Endodermal cell (in vitro differentiated cells): ENCODE results near the gene CLCN7. TPM values are rescaled to one million over a fixed set of nuclear protein-coding genes. Genes with fewer than 3 reads are reported as not detected.
A peak's percentile ranks its signal among the peaks of the same experiment; 100 is the strongest.

ENCODE experiments used
- DNase-seq: peaks from one replicate; pipeline ENCODE4 v3.0.0-alpha.2; 2017
- H3K27ac ChIP-seq: 2 replicates; pipeline ENCODE4 v1.5.1; 2013; ENCODE audit warnings: mild to moderate bottlenecking, low read depth, low read length, moderate library complexity
- H3K27me3 ChIP-seq: 2 replicates; pipeline ENCODE4 v1.6.1; 2013; ENCODE audit warnings: mild to moderate bottlenecking, low read length, moderate library complexity; ENCODE audit not compliant: insufficient read depth, control insufficient read depth, poor library complexity, severe bottlenecking
- H3K36me3 ChIP-seq: 2 replicates; pipeline ENCODE4 v1.7.0; 2013; ENCODE audit warnings: mild to moderate bottlenecking, low read length, moderate library complexity; ENCODE audit not compliant: control insufficient read depth, insufficient read depth
- H3K4me1 ChIP-seq: one replicate; pipeline ENCODE4 v1.7.0; 2013; ENCODE audit warnings: low read length; ENCODE audit not compliant: control insufficient read depth, insufficient read depth
- H3K4me3 ChIP-seq: 2 replicates; pipeline ENCODE4 v1.5.1; 2013; ENCODE audit warnings: mild to moderate bottlenecking, low read length, moderate library complexity
- H3K9ac ChIP-seq: 2 replicates; pipeline ENCODE4 v1.6.1; 2013; ENCODE audit warnings: mild to moderate bottlenecking, low read length, moderate library complexity; ENCODE audit not compliant: poor library complexity, severe bottlenecking; ENCODE audit errors: extremely low read depth
- H3K9me3 ChIP-seq: 2 replicates; pipeline ENCODE4 v1.6.1; 2013; ENCODE audit warnings: mild to moderate bottlenecking, low read length, moderate library complexity; ENCODE audit not compliant: control insufficient read depth
- H3K27ac Mint-ChIP-seq: 2 replicates; pipeline ENCODE4 v1.8.0; 2020; ENCODE audit warnings: mixed read lengths
- H3K27me3 Mint-ChIP-seq: 2 replicates; pipeline ENCODE4 v1.8.0; 2021; ENCODE audit warnings: mild to moderate bottlenecking, mixed read lengths; ENCODE audit not compliant: insufficient read depth
- H3K36me3 Mint-ChIP-seq: 2 replicates; pipeline ENCODE4 v1.8.0; 2020; ENCODE audit warnings: low read depth, mixed read lengths
- H3K4me1 Mint-ChIP-seq: 2 replicates; pipeline ENCODE4 v1.8.0; 2020; ENCODE audit warnings: mixed read lengths
- H3K4me3 Mint-ChIP-seq: 2 replicates; pipeline ENCODE4 v1.8.0; 2020; ENCODE audit warnings: mild to moderate bottlenecking, moderate library complexity, mixed read lengths
- H3K9me3 Mint-ChIP-seq: 2 replicates; pipeline ENCODE4 v1.8.0; 2020; ENCODE audit warnings: mild to moderate bottlenecking, mixed read lengths
- WGBS, 2 experiments: methylation state at CpG; one replicate each; pipeline versions ENCODE4 v1.1.5 to v1.1.7; 2013; ENCODE audit warnings: missing lambda C conversion rate in 2 of 2, mixed read lengths in 1 of 2; ENCODE audit not compliant: insufficient coverage in 1 of 2, insufficient read length in 1 of 2; 5-methylcytosine and 5-hydroxymethylcytosine counted together
- total RNA-seq, 2 donors: library from RNA; stranded (reverse); fragmentation: NEBNext Ultra II Directional in 1 of 2; extraction: Animal tissue kit (Norgen Biotek cat#: 25700) in 1 of 2; gene quantifications; 2 replicates in 1 of 2; 3 replicates in 1 of 2; pipeline ENCODE4 v1.2.1, GENCODE V29; 2021
- TF ChIP-seq, protein P1 (sequence below): fragments of 200-600 bp; sonication (generic); conservative IDR thresholded peaks from 2 replicates; pipeline ENCODE4 v1.5.0; 2021; ENCODE audit warnings: antibody characterized with exemption, mild to moderate bottlenecking

Gene CLCN7
- total RNA-seq, 2 donors from 2014 or later: 94.4 to 96.7 TPM

DNA sequence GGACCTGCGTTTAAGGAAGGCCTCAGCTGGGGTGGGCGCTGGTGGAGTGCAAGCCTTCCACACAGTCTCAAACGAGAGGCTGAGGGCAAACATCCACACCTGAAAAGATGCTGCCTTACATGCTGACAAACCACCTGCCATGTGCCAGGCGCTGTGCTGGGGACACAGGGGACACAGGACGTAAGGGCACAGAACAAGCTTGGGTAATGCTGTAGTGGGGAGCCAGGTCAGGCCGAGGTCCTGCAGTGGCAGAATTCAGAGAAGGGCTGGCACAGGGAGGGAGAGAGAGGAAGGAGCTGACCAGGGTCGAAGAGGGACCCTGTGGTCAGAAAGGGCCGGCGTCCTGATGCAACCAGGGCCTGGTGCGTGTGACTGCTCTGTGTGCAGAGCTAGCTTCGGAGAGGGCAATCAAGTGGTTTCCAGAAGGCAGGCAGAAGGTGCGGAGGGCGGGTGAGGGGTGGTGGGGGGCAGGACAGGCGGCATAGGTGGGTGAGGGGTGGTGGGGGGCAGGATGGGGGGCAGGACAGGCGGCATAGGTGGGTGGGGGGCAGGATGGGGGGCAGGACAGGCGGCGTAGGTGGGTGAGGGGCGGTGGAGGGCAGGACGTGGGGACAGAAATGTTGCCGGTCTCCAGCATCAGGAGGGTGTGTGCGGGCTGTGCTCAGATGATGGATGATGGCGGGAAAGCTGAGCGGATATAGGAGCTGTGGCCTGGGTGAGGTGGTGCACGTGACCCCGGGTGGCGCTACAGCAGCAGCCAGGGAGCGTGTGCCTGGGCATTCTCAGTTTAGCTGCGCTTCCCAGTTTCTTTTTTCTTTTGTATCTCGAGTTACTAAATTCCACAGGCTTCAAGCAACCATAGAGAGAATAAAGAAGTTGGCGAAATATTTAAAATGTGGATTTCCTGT lies 37.1 kb upstream of the CLCN7 start:
- peaks cover 8% of the 10 kb centered on the region for H3K9me3 Mint-ChIP-seq
- H3K36me3 ChIP-seq: no peaks in the 10 kb centered on the region
- no peaks in the 10 kb centered on the region for H3K4me1 ChIP-seq
- DNase-seq: no peak
- peak overlapping the region; percentile 61 for H3K27ac Mint-ChIP-seq
- H3K36me3 Mint-ChIP-seq: peaks cover 44% of the 10 kb centered on the region
- H3K27me3 Mint-ChIP-seq: no peaks in the 10 kb centered on the region
- no peak overlapping the region for H3K9ac ChIP-seq
- H3K27me3 ChIP-seq: no peaks in the 10 kb centered on the region
- H3K4me3 ChIP-seq: no peak overlapping the region
- no peak overlapping the region for H3K4me3 Mint-ChIP-seq
- TF ChIP-seq, protein P1, sequence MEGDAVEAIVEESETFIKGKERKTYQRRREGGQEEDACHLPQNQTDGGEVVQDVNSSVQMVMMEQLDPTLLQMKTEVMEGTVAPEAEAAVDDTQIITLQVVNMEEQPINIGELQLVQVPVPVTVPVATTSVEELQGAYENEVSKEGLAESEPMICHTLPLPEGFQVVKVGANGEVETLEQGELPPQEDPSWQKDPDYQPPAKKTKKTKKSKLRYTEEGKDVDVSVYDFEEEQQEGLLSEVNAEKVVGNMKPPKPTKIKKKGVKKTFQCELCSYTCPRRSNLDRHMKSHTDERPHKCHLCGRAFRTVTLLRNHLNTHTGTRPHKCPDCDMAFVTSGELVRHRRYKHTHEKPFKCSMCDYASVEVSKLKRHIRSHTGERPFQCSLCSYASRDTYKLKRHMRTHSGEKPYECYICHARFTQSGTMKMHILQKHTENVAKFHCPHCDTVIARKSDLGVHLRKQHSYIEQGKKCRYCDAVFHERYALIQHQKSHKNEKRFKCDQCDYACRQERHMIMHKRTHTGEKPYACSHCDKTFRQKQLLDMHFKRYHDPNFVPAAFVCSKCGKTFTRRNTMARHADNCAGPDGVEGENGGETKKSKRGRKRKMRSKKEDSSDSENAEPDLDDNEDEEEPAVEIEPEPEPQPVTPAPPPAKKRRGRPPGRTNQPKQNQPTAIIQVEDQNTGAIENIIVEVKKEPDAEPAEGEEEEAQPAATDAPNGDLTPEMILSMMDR: no peak
- peaks cover 6% of the 10 kb centered on the region for H3K9me3 ChIP-seq
- WGBS, 2 experiments: 94 to 96% methylated on average over 9 to 27 of the region's 30 CpGs
- no peaks in the 10 kb centered on the region for H3K4me1 Mint-ChIP-seq
- no peak overlapping the region for H3K27ac ChIP-seq

DNA sequence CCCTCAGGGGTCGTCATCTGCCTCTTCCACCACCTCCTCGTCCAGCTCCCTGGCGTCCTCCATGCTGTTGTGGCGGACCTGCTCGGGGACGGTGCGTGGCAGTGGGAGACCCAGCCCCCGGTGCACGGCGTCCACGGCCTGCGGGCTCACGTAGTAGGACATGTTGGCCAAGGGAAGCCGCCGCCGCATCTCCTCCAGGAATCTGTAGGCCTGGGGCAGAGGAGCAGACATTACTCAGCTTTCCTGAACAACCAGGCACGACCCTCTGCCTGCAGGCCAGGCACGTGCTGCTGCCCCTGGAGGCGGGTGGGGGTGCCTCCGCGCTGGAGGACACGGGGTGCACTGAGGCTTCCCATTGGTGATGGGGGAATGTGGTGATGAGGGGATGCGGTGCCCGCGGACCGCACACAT lies 36.1 kb upstream of the CLCN7 start:
- no peaks in the 10 kb centered on the region for H3K4me1 Mint-ChIP-seq
- TF ChIP-seq, protein P1: peak; percentile 40
- 40 to 97% methylated on average over 1 to 26 of the region's 26 CpGs for WGBS, 2 experiments
- H3K36me3 Mint-ChIP-seq: peaks cover 43% of the 10 kb centered on the region
- Histone ChIP-seq H3K27me3 (no peaks in the 10 kb centered on the region), H3K27ac (no peak overlapping the region), H3K4me1 (no peaks in the 10 kb centered on the region), H3K9me3 (peaks cover 6% of the 10 kb centered on the region), H3K4me3 (no peak overlapping the region), H3K9ac (no peak overlapping the region), H3K36me3 (no peaks in the 10 kb centered on the region)
- no peak overlapping the region for H3K27ac Mint-ChIP-seq
- H3K27me3 Mint-ChIP-seq: no peaks in the 10 kb centered on the region
- H3K9me3 Mint-ChIP-seq: peaks cover 8% of the 10 kb centered on the region
- DNase-seq: no peak
- H3K4me3 Mint-ChIP-seq: no peak overlapping the region

DNA sequence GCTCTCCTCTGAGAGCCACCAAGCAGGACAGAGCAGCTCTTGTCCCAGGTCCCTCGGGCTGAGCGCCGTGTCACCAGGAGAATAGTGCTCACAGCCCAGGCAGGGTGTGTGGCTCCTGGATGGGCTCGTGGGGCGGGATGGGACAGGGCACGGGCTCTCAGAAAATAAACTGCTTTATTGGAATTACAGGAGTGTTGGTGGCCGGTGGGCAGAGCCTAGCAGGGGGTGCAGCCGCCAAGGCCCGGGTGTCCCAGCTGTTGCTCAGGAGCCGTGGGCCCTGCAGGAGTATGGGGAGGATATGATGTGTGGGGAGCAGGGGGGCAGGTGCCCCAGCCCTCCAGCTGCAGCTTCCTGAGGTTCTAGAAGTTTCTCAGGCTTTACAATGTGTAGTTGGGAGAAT lies 35.4 kb upstream of the CLCN7 start:
- Histone ChIP-seq H3K9ac (no peak overlapping the region), H3K4me3 (no peak overlapping the region), H3K4me1 (no peaks in the 10 kb centered on the region), H3K27ac (no peak overlapping the region), H3K36me3 (no peaks in the 10 kb centered on the region), H3K9me3 (peaks cover 5% of the 10 kb centered on the region), H3K27me3 (no peaks in the 10 kb centered on the region)
- peak overlapping the region; percentile 39 for H3K27ac Mint-ChIP-seq
- no peak for DNase-seq
- no peak overlapping the region for H3K4me3 Mint-ChIP-seq
- TF ChIP-seq, protein P1: no peak
- H3K9me3 Mint-ChIP-seq: peaks cover 7% of the 10 kb centered on the region
- no peaks in the 10 kb centered on the region for H3K4me1 Mint-ChIP-seq
- 91 to 96% methylated on average over 10 of the region's 10 CpGs for WGBS, 2 experiments
- no peaks in the 10 kb centered on the region for H3K27me3 Mint-ChIP-seq
- H3K36me3 Mint-ChIP-seq: peaks cover 43% of the 10 kb centered on the region
